ENCODE measurements around the gene RNF152. TPM values are rescaled to one million over a fixed set of nuclear protein-coding genes. Genes with fewer than 3 reads are reported as not detected.

The RNF152 gene
- total and polyA plus RNA-seq, 11 donors = 2.8 to 24.0 (median 10.7) TPM

DNA sequence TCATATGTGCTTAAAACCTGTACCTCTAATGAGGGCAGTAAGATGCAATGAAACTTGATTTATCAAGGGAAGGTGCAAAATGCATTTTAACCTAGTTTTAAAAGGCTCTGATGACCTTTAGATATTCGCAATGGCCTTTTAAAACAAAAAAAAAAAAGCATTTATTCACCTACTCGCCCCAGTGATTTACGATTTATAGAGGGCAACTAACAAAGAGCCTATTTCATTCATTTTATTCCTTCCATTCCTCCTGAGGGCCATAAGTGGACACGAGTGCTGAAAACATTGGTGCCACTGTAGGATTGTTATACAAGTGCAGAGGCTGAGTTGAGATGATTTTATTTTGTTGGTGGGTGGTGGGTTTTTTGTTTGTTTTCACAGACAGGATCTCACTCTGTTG lies 48.1 kb downstream of the RNF152 start:
- Histone ChIP-seq H3K9me3 (peaks cover 0 to 3% (median 0%) of the 10 kb centered on the region in 12 donors), H3K4me3 (no peak overlapping the region), H3K4me1 (peaks cover 0 to 35% (median 7%) of the 10 kb centered on the region in 12 donors), H3K27me3 (no peaks in the 10 kb centered on the region), H3K27ac (no peak overlapping the region), H3K36me3 (peaks cover 0 to 3% (median 0%) of the 10 kb centered on the region in 9 donors)
- ATAC-seq = no peak
- no peak for TF ChIP-seq POLR2A (IDR thresholded peaks at IDR 0.05)
- TF ChIP-seq, protein P1, sequence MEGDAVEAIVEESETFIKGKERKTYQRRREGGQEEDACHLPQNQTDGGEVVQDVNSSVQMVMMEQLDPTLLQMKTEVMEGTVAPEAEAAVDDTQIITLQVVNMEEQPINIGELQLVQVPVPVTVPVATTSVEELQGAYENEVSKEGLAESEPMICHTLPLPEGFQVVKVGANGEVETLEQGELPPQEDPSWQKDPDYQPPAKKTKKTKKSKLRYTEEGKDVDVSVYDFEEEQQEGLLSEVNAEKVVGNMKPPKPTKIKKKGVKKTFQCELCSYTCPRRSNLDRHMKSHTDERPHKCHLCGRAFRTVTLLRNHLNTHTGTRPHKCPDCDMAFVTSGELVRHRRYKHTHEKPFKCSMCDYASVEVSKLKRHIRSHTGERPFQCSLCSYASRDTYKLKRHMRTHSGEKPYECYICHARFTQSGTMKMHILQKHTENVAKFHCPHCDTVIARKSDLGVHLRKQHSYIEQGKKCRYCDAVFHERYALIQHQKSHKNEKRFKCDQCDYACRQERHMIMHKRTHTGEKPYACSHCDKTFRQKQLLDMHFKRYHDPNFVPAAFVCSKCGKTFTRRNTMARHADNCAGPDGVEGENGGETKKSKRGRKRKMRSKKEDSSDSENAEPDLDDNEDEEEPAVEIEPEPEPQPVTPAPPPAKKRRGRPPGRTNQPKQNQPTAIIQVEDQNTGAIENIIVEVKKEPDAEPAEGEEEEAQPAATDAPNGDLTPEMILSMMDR (IDR thresholded peaks at IDR 0.05) = no peak
- 87 to 90% (median 88%) methylated on average over 4 of the region's 4 CpGs for WGBS, 4 donors
- no peak for DNase-seq
- intact Hi-C loops (cut with DNase I) = loop anchor here in 2 of 10 donors (5.0 kb wide), 2 partner anchors 38 to 97 kb away; no protein-coding TSS in a partner anchor

DNA sequence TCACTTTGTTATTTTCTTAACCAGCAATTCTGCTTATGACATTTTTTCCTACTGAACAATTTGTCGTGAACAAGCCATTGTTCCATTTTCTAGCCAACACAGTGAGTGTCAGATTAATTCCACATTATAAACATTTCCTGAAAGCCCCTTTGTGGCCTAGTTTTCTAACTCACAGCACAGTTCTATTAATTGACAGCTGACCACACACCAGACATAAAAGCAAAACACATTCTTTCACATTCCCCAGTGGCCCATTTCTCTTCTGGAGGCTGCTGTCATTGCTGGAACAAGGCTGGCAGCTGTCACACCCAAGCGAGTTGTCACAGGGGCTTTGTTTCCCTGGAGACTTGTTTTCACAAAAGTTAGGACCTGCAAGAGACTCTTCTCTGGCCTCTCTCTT lies 50.7 kb downstream of the RNF152 start:
- peaks cover 0 to 3% (median 0%) of the 10 kb centered on the region in 9 donors for H3K36me3 ChIP-seq
- peaks cover 0 to 40% (median 7%) of the 10 kb centered on the region in 12 donors for H3K4me1 ChIP-seq
- no peak overlapping the region for H3K4me3 ChIP-seq
- peak in 2 of 4 donors; percentile 32 to 51 for ATAC-seq
- no peak for TF ChIP-seq POLR2A (IDR thresholded peaks at IDR 0.05)
- TF ChIP-seq, protein P1 (IDR thresholded peaks at IDR 0.05) = no peak
- peaks cover 0 to 3% (median 0%) of the 10 kb centered on the region in 12 donors for H3K9me3 ChIP-seq
- no peak for DNase-seq
- WGBS, 4 donors = 33 to 47% (median 40%) methylated on average over 2 of the region's 2 CpGs
- peak overlapping the region in 6 of 12 donors; percentile 13 to 45 (median 24) for H3K27ac ChIP-seq
- intact Hi-C loops (cut with DNase I) = loop anchor here in 2 of 10 donors (5.0 kb wide), 2 partner anchors 40 to 95 kb away; no protein-coding TSS in a partner anchor
- H3K27me3 ChIP-seq = peaks cover 0 to 9% (median 0%) of the 10 kb centered on the region in 9 donors

DNA sequence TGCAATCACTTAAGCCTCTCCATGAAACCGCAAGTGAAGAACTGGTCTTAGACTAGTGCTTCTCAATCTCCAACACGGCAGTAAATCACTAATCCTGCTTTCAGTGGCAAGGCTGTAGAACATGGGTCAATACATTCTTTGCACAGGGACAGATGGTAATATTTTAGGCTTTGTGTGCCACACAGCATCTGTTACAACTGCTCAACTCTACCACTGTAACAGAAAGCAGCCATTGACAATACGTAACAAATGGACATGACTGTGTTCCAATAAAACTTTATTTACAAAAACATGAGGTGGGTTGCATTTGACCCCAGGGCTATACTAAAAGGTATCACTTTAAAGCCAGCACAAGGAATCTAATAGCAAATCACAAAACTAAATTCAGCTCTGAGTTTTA lies 51.1 kb downstream of the RNF152 start:
- H3K27me3 ChIP-seq = peaks cover 0 to 9% (median 0%) of the 10 kb centered on the region in 9 donors
- TF ChIP-seq, protein P1 (IDR thresholded peaks at IDR 0.05) = no peak
- TF ChIP-seq POLR2A (IDR thresholded peaks at IDR 0.05) = no peak
- H3K36me3 ChIP-seq = peaks cover 0 to 3% (median 0%) of the 10 kb centered on the region in 9 donors
- peaks cover 0 to 43% (median 7%) of the 10 kb centered on the region in 12 donors for H3K4me1 ChIP-seq
- H3K9me3 ChIP-seq = peaks cover 0 to 3% (median 0%) of the 10 kb centered on the region in 12 donors
- intact Hi-C loops (cut with DNase I) = loop anchor here in 2 of 10 donors (5.0 kb wide), 2 partner anchors 41 to 94 kb away; no protein-coding TSS in a partner anchor
- ATAC-seq = no peak
- H3K4me3 ChIP-seq = no peak overlapping the region
- no peak for DNase-seq
- H3K27ac ChIP-seq = peak overlapping the region in 4 of 12 donors; percentile 16 to 45 (median 32)
- 64 to 95% (median 73%) methylated on average over 3 of the region's 3 CpGs for WGBS, 4 donors

DNA sequence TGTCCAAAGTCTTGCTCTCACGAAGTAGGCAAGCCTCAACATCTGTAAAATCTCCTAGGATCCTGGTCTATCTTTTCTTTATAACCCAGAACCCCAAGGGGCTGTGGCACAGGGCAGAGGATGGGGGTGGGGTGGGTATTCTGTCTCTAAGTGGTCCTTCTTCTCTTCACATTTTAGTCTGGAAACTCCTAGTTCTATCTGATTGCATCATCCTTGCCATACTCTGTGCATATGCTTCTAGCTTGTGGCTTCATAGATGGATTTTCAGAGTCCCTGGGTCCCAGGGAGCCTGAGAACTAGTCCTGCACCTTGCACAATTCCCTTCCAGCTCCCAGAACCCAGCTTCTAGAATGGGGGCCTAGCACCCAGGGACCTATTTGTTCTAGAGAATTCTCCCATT lies 52.5 kb downstream of the RNF152 start:
- Histone ChIP-seq H3K27me3 (peaks cover 0 to 9% (median 0%) of the 10 kb centered on the region in 9 donors), H3K4me1 (peaks cover 0 to 43% (median 7%) of the 10 kb centered on the region in 12 donors), H3K36me3 (peaks cover 0 to 3% (median 0%) of the 10 kb centered on the region in 9 donors), H3K27ac (no peak overlapping the region), H3K9me3 (peaks cover 0 to 9% (median 0%) of the 10 kb centered on the region in 12 donors), H3K4me3 (no peak overlapping the region)
- intact Hi-C loops (cut with DNase I) = loop anchor here in 2 of 10 donors (5.0 kb wide), 2 partner anchors 42 to 93 kb away; no protein-coding TSS in a partner anchor
- DNase-seq (no peak), ATAC-seq (no peak)
- TF ChIP-seq, protein P1 (IDR thresholded peaks at IDR 0.05) = no peak
- no peak for TF ChIP-seq POLR2A (IDR thresholded peaks at IDR 0.05)
- 86 to 100% (median 93%) methylated on average over 1 of the region's 1 CpG for WGBS, 4 donors

Measured in heart left ventricle (tissue), 16 donors.